GM12878 (cell line): ENCODE results near the gene RPS16.

Experiments
- BCL11A ChIP-seq: IDR thresholded peaks from 2 replicates; pipeline ENCODE4 v1.6.1; 2011; ENCODE audit warnings: low read depth, low read length
- CEBPB ChIP-seq, 2 experiments: fragments of 150-350 bp in 1 of 2; IDR thresholded peaks; 2 replicates each; pipeline ENCODE4 v1.6.1; 2012 to 2014; ENCODE audit warnings: low read depth in 2 of 2, low read length in 2 of 2, borderline replicate concordance in 1 of 2, inconsistent platforms in 1 of 2
- CTCF ChIP-seq, 3 experiments: IDR thresholded peaks in 2 of 3; conservative IDR thresholded peaks in 1 of 3; 2 replicates each; pipeline ENCODE4 v1.5.1; 2011; ENCODE audit warnings: low read depth in 3 of 3, low read length in 3 of 3, mild to moderate bottlenecking in 3 of 3, control low read depth in 2 of 3, moderate library complexity in 2 of 3, inconsistent platforms in 1 of 3, mixed read lengths in 1 of 3; ENCODE audit not compliant: control insufficient read depth in 2 of 3, insufficient read depth in 1 of 3; ENCODE audit errors: extremely low read depth in 1 of 3
- EP300 ChIP-seq, 2 experiments: fragments of 150-350 bp in 1 of 2; IDR thresholded peaks; 2 replicates each; pipeline ENCODE4 v1.6.1; 2011 to 2012; ENCODE audit warnings: low read depth in 2 of 2, low read length in 2 of 2, borderline replicate concordance in 1 of 2, improper control_type of control experiment in 1 of 2, inconsistent platforms in 1 of 2; ENCODE audit not compliant: control insufficient read depth in 1 of 2
- EZH2 ChIP-seq: IDR thresholded peaks from 2 replicates; pipeline ENCODE4 v1.6.1; 2012; ENCODE audit warnings: low read depth, mild to moderate bottlenecking, control low read depth, inconsistent platforms, low read length, borderline replicate concordance; ENCODE audit not compliant: control insufficient read depth
- NFIC ChIP-seq: IDR thresholded peaks from 2 replicates; pipeline ENCODE4 v1.6.1; 2012; ENCODE audit warnings: low read depth, mild to moderate bottlenecking, inconsistent platforms, low read length, moderate library complexity
- RCOR1 ChIP-seq: conservative IDR thresholded peaks from 2 replicates; pipeline ENCODE4 v1.6.1; 2012; ENCODE audit warnings: low read depth, low read length, improper control_type of control experiment
- SREBF2 ChIP-seq: IDR thresholded peaks from 2 replicates; pipeline ENCODE4 v1.6.1; 2012; ENCODE audit warnings: mild to moderate bottlenecking, low read length
- TAF1 ChIP-seq: IDR thresholded peaks from 2 replicates; pipeline ENCODE4 v1.6.1; 2011; ENCODE audit warnings: mild to moderate bottlenecking, low read depth, low read length, borderline replicate concordance
- USF1 ChIP-seq: IDR thresholded peaks from 2 replicates; pipeline ENCODE4 v1.6.1; 2011; ENCODE audit warnings: borderline replicate concordance, low read depth, mild to moderate bottlenecking, moderate library complexity, mixed read lengths, low read length; ENCODE audit not compliant: insufficient read depth; ENCODE audit errors: extremely low read length
- ZBTB33 ChIP-seq: fragments of 450-650 bp; IDR thresholded peaks from 2 replicates; pipeline ENCODE4 v1.6.1; 2017; ENCODE audit warnings: mild to moderate bottlenecking
- ZNF274 ChIP-seq: IDR thresholded peaks from one replicate; pipeline ENCODE4 v1.8.0; 2011; ENCODE audit not compliant: insufficient read length, insufficient read depth
- ZSCAN29 ChIP-seq: fragments of 450-650 bp; IDR thresholded peaks from 2 replicates; pipeline ENCODE4 v1.6.1; 2017; ENCODE audit warnings: mild to moderate bottlenecking, moderate library complexity

- TF ChIP-seq ZSCAN29 (no peak), BCL11A (no peak), EZH2 (no peak), CTCF (IDR thresholded peaks at IDR 0.05 in 2 of 3, conservative IDR thresholded peaks at IDR 0.05 in 1 of 3; ENCODE audit: control insufficient read depth in 2 of 3, extremely low read depth in 1 of 3, insufficient read depth in 1 of 3, low read depth in 3 of 3, low read length in 3 of 3) (no peak), RCOR1 (no peak), SREBF2 (no peak), CEBPB (IDR thresholded peaks at IDR 0.05; ENCODE audit: borderline replicate concordance in 1 of 2, low read depth in 2 of 2, low read length in 2 of 2) (no peak), NFIC (no peak), TAF1 (no peak), USF1 (no peak), ZNF274 (no peak), EP300 (IDR thresholded peaks at IDR 0.05; ENCODE audit: borderline replicate concordance in 1 of 2, control insufficient read depth in 1 of 2, low read depth in 2 of 2, low read length in 2 of 2) (no peak), ZBTB33 (no peak)
Observed at GRCh38 chr19:39473443-39473960, 37.8 kb upstream of the RPS16 start.
